Cardiac muscle cell (in vitro differentiated cells and primary cell): ENCODE results near the gene NUFIP2. TPM values are rescaled to one million over a fixed set of nuclear protein-coding genes. Genes with fewer than 3 reads are reported as not detected.
A peak's percentile ranks its signal among the peaks of the same experiment; 100 is the strongest.

Experiments used
- DNase-seq, 2 donors: peaks; one replicate each; pipeline versions ENCODE4 v3.0.0 to v3.0.0-alpha.2; 2010 to 2017; ENCODE audit warnings: low read depth in 1 of 2, low spot score in 1 of 2
- H3K27ac ChIP-seq: fragments of 200-600 bp; sonication (generic); 2 replicates; pipeline ENCODE4 v1.5.1; 2016
- H3K27me3 ChIP-seq: fragments of 200-600 bp; sonication (generic); 2 replicates; pipeline ENCODE4 v1.6.0; 2016; ENCODE audit warnings: control low read depth
- H3K36me3 ChIP-seq: fragments of 200-600 bp; sonication (generic); 2 replicates; pipeline ENCODE4 v1.5.1; 2016; ENCODE audit warnings: control low read depth
- H3K4me1 ChIP-seq: fragments of 200-600 bp; sonication (generic); 2 replicates; pipeline ENCODE4 v1.8.1; 2017; ENCODE audit warnings: low read depth, mild to moderate bottlenecking, mixed run types
- H3K4me3 ChIP-seq: fragments of 200-600 bp; sonication (generic); 2 replicates; pipeline ENCODE4 v1.5.1; 2016; ENCODE audit warnings: mild to moderate bottlenecking
- H3K9me3 ChIP-seq: fragments of 200-600 bp; sonication (generic); 2 replicates; pipeline ENCODE4 v1.5.1; 2017; ENCODE audit warnings: low read depth, mild to moderate bottlenecking, control low read depth
- CTCF ChIP-seq: IDR thresholded peaks from 2 replicates; pipeline ENCODE4 v1.5.1; 2012; ENCODE audit warnings: low read depth, mild to moderate bottlenecking, low read length
- polyA plus RNA-seq: library from polyadenylated mRNA; unstranded; fragments of >200 nt; fragmentation: Nextera tagmentation; extraction: Ambion mirVana; gene quantifications from 2 replicates; pipeline ENCODE4 v1.2.1, GENCODE V29; 2016
- total RNA-seq: library from RNA; depleted of rRNA; stranded (reverse); fragments of >200 nt; gene quantifications from 2 replicates; pipeline ENCODE4 v1.2.3, GENCODE V29; 2016

The NUFIP2 gene
- total and polyA plus RNA-seq, 2 experiments from 2014 or later: 9.7 to 28.2 TPM

DNA sequence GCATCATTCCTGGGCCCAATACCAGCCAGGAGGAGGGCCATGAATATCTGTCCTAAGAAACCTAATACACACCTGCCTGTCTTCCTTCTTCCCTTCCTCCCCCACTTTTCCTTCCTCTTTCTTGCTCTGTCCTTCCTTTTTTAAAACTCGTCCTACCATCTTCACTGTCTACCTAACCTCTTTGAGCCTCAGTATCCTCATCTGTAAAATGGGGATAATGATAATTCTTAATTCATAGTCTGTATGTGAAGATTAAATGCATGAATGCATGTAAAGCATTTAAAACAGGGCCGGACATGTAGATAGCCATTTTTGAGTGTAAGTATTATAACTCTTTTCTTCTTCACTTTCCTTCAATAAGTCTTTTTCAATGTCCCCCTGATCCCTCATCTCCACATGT, 46.7 kb downstream of the NUFIP2 start:
- no peak for DNase-seq
- H3K9me3 ChIP-seq: no peaks in the 10 kb centered on the region
- H3K27me3 ChIP-seq: no peaks in the 10 kb centered on the region
- H3K36me3 ChIP-seq: no peaks in the 10 kb centered on the region
- no peak overlapping the region for H3K4me3 ChIP-seq
- H3K4me1 ChIP-seq: peaks cover 5% of the 10 kb centered on the region
- no peak for TF ChIP-seq CTCF
- no peak overlapping the region for H3K27ac ChIP-seq

DNA sequence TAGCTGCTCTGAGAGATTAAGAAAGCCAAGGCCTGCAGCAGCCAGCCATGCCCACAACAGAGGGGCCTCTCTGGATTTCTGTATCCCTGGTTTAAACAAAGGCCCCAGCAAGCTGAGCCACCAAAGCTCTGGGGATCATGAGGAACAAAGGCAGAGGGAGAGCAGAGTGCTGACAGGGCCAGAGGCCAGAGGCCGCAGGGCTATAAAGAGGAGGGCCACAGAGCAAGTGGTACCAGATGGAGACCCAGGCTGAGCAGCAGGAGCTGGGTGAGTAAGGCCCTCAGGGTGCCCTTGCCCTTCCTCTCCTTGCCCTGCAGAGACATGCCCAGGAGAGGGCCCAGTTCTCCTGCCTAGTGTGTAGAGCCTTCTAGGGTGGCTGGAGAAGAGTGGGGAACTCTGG, 47.3 kb downstream of the NUFIP2 start, which contains the start of gene CRYBA1:
Gene CRYBA1, plus strand, starts transcription at position 232 of the 400 bp plus-strand sequence. Its CDS starts 5 bp downstream, at position 237.
- DNase-seq: no peak
- Histone ChIP-seq H3K27ac (peak within 1 kb of the TSS; percentile 39), H3K27me3 (no peaks in the 10 kb centered on the region), H3K36me3 (no peaks in the 10 kb centered on the region), H3K4me1 (peaks cover 5% of the 10 kb centered on the region), H3K4me3 (no peak within 1 kb of the TSS), H3K9me3 (no peaks in the 10 kb centered on the region)
- TF ChIP-seq CTCF: no peak

DNA sequence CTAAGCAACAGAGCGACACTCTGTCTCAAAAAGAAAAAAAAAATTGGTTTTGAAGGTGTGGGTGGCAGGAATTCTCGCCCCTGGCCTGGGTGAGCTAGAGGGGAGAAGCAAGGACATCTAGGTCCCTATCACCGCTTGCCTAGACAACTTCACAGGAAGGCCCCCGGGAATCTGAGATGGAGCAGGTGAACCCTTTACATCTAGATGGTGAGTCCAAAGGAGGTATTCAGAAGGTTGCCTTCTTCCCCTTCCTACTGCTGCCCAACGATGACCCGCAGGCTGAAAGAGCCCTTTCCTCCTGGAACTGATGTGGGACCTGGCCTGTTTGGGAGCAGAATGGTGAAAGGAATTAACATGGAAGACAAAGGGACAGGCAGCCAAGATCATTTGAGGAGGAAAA, 48.5 kb downstream of the NUFIP2 start:
- no peak for DNase-seq

DNA sequence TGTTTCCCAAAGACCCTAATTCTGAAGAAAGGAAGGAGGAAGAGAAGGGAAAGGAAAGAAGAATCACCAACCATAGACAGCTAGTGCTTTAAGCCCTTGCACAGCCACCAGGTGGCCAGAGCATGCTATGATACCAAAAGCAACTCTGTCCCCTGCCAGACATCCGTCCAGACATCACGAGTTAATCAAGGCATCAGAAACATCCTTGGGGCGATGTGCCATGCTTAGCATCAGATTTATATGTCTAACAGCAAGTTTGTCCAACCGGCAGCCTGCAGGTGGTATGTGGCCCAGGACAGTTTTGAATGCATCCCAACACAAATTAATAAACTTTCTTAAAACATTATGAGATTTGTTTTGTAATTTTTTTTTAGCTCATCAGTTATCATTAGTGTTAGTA, 50.2 kb downstream of the NUFIP2 start:
- peak; percentile 41 for TF ChIP-seq CTCF
- Histone ChIP-seq H3K36me3 (no peaks in the 10 kb centered on the region), H3K4me3 (no peak overlapping the region), H3K27me3 (no peaks in the 10 kb centered on the region), H3K27ac (no peak overlapping the region), H3K4me1 (peaks cover 5% of the 10 kb centered on the region), H3K9me3 (no peaks in the 10 kb centered on the region)
- no peak for DNase-seq

More for the DNA sequence above, 48.5 kb downstream of the NUFIP2 start:
- no peaks in the 10 kb centered on the region for H3K36me3 ChIP-seq
- no peak overlapping the region for H3K27ac ChIP-seq
- H3K9me3 ChIP-seq: no peaks in the 10 kb centered on the region
- no peaks in the 10 kb centered on the region for H3K27me3 ChIP-seq
- peaks cover 5% of the 10 kb centered on the region for H3K4me1 ChIP-seq
- no peak for TF ChIP-seq CTCF
- H3K4me3 ChIP-seq: no peak overlapping the region

- no peak for DNase-seq
- Histone ChIP-seq H3K9me3 (no peaks in the 10 kb centered on the region), H3K27me3 (no peaks in the 10 kb centered on the region), H3K27ac (no peak overlapping the region), H3K4me1 (peaks cover 5% of the 10 kb centered on the region), H3K36me3 (no peaks in the 10 kb centered on the region), H3K4me3 (no peak overlapping the region)
- no peak for TF ChIP-seq CTCF
These were observed 51.2 kb downstream of the NUFIP2 start for GRCh38 chr17:29242790-29243189.

GRCh38 chr17:29242051-29242450, 51.9 kb downstream of the NUFIP2 start:
- TF ChIP-seq CTCF: no peak
- Histone ChIP-seq H3K4me3 (no peak overlapping the region), H3K27ac (no peak overlapping the region)

More at GRCh38 chr17:29242051-29242450, 51.9 kb downstream of the NUFIP2 start:
- no peaks in the 10 kb centered on the region for H3K9me3 ChIP-seq
- no peak for DNase-seq
- peaks cover 5% of the 10 kb centered on the region for H3K4me1 ChIP-seq
- no peaks in the 10 kb centered on the region for H3K27me3 ChIP-seq
- H3K36me3 ChIP-seq: no peaks in the 10 kb centered on the region
